ENCODE measurements around the gene TEX264.
"Not testable (repeated sequence)": the region's sequence is repeated elsewhere in the genome, so short reads cannot be mapped to it uniquely, and the experiment has no call there.

TEX264 gene

DNA sequence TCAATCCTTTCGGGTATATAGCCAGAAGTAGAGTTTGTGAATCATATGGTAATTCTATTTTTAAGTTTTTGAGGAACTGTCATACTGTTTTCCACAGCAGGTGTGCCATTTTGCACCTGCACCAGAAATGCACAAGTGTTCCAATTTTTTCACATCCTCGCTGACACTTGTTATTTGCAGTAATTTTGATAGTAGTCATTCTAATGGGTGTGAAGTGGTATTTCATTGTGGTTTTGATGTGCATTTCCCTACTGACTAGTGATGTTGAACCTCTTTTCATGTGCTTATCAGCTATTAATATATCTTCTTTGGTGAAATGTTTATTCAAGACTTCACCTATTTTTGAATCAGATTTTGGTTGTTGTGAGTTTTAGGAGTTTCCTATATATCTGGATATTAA is 64.9 kb downstream of the TEX264 start:
- in situ Hi-C loops (cut with HindIII; ENCODE audit: low pct_unique_long_range_greater_than_20kb, low sequenced_read_pairs), result no loop called here
- DNase-seq (ENCODE audit: low read depth in 1 of 2, low spot score in 1 of 2), result no peak
- no peak for TF ChIP-seq JUND (IDR thresholded peaks at IDR 0.05; ENCODE audit: low read depth)

DNA sequence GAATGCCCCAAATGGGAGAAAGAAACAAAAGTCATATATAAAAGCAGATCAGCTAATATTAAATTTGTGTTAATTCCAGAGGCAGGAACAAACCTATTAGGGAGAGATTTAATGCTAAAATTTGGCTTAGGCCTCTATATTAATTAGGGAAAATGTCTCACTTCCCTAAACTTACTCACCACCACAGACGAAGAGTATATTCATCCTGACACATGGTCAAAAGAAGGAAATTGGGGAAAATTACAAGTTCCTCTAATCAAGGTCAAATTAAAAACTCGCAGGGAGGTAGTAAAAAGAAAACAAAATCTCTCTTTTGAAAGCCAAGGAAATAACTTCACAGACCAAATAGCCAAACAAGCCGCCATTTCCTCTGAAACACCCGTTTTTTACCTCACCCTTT is 68.1 kb downstream of the TEX264 start:
- TF ChIP-seq JUND (IDR thresholded peaks at IDR 0.05; ENCODE audit: low read depth), result no peak
- in situ Hi-C loops (cut with HindIII; ENCODE audit: low pct_unique_long_range_greater_than_20kb, low sequenced_read_pairs), result no loop called here
- DNase-seq (ENCODE audit: low read depth in 1 of 2, low spot score in 1 of 2), result no peak

DNA sequence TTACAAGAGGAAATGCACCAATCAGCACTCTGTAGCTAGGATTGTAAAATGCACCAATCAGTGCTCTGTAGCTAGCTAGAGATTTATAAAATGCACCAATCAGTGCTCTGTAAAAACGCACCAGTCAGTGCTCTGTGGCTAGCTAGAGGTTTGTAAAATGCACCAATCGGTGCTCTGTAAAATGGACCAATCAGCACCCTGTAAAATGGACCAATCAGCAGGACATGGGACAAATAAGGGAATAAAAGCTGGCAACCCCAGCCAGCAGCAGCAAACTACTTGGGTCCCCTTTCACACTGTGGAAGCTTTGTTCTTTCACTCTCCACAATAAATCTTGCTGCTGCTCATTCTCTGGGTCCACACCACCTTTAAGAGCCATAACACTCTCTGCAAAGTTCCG is 71.3 kb downstream of the TEX264 start:
- DNase-seq (ENCODE audit: low read depth in 1 of 2, low spot score in 1 of 2), result not testable (repeated sequence)

DNA sequence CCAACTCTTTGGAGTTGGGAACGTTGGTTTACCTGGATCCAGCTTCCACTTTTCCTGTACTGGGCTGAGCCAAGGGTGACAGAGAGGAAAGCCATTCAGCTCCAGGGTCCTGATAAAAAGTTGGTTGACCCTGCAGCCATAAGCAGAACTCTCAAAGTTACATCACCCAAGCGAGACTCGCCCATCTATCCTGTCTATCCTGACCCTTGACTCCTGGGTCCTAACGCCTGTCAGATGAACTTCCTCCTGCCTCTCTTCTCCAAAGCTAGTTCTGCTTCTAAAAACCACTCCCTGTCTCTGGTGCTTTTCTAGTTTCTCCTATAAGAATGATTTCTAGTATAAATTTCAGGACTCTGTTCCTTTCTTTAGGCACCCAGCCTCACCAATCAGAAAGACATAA is 71.9 kb downstream of the TEX264 start:
- in situ Hi-C loops (cut with HindIII; ENCODE audit: low pct_unique_long_range_greater_than_20kb, low sequenced_read_pairs); DNase-seq (ENCODE audit: low read depth in 1 of 2, low spot score in 1 of 2): not testable (repeated sequence)

More for the DNA sequence above, 71.3 kb downstream of the TEX264 start:
- in situ Hi-C loops (cut with HindIII; ENCODE audit: low pct_unique_long_range_greater_than_20kb, low sequenced_read_pairs), result not testable (repeated sequence)

DNA sequence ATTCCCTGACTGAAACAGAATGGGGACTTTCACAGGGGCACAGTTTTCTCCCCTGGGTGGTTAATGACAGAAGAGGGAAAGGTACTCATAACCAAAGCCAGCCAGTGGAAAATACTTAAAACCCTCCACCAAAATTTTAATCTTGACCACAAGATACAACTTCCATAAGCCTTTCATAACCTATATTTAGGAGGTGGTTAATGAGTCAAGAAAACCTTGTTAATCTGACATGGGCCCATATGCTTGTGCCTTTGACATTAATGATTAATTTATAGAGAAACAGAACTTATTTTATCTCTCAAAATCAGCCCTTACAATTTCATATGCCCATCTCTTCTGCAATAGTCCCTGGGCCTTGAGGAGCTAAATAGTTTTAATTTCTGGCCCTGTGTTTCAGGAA is 76.8 kb downstream of the TEX264 start:
- TF ChIP-seq JUND (IDR thresholded peaks at IDR 0.05; ENCODE audit: low read depth), result no peak

DNA sequence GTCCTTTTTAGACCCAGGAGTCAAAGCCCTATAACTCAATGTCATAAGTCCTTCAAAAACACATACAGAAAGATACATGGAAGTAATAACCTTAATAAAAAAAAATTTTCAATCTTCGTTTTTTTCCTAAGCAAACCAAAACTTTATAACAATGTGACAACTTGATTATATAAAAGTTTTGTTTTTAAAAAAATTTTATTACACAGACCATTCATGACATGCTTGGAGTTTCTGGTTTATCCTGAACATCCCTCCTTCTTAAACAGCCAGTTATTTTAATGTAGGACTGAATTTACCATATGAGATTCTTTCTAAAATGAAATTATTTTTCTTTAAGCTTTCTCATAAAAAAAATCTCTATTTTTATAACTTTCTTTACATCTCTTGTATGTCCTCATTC is 77.3 kb downstream of the TEX264 start:
- in situ Hi-C loops (cut with HindIII; ENCODE audit: low pct_unique_long_range_greater_than_20kb, low sequenced_read_pairs), result no loop called here
- no peak for TF ChIP-seq JUND (IDR thresholded peaks at IDR 0.05; ENCODE audit: low read depth)
- DNase-seq (ENCODE audit: low read depth in 1 of 2, low spot score in 1 of 2), result no peak

More for the DNA sequence above, 76.8 kb downstream of the TEX264 start:
- in situ Hi-C loops (cut with HindIII; ENCODE audit: low pct_unique_long_range_greater_than_20kb, low sequenced_read_pairs), result no loop called here
- DNase-seq (ENCODE audit: low read depth in 1 of 2, low spot score in 1 of 2), result no peak

DNA sequence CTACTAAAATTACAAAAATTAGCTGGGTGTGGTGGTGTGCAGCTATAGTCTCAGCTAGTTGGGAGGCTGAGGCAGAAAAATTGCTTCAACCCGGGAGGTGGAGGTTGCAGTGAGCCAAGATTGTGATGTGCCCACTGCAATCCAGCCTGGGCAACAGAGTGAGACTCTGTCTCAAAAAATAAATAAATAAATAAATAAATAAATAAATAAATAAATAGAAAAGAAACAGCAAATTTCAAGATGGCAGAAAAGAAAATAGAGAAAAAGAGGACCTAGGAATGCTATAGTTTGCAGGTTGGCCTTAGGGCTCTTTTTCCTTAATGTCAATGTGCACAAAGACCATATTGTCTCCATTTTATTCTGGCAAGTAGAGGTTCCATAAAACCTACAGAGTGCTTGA is 79.8 kb downstream of the TEX264 start:
- no peak for TF ChIP-seq JUND (IDR thresholded peaks at IDR 0.05; ENCODE audit: low read depth)
- in situ Hi-C loops (cut with HindIII; ENCODE audit: low pct_unique_long_range_greater_than_20kb, low sequenced_read_pairs), result no loop called here
- no peak for DNase-seq (ENCODE audit: low read depth in 1 of 2, low spot score in 1 of 2)

DNA sequence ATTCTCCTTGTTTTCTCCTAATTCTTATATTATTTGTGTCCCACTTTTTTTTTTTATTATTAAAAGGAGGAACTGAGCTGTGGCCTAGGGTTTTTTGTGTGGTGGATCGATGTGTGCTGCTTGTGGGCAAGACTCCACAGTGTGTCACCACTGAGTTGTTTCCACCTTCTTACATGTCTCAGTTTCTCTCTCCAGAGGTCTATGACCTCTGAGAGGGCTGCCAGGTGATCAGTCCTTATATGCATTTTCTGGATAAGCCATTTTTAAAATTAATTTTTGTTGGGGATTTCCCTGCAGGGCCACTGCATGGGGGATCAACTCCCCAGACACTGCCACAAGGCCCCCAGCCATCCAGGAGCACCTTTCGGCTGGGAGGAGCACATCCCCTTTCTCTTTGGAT is 80.2 kb downstream of the TEX264 start:
- TF ChIP-seq JUND (IDR thresholded peaks at IDR 0.05; ENCODE audit: low read depth), result no peak
- in situ Hi-C loops (cut with HindIII; ENCODE audit: low pct_unique_long_range_greater_than_20kb, low sequenced_read_pairs), result no loop called here
- no peak for DNase-seq (ENCODE audit: low read depth in 1 of 2, low spot score in 1 of 2)
